ENCODE measurements around the gene ZDHHC1. TPM values are rescaled to one million over a fixed set of nuclear protein-coding genes. Genes with fewer than 3 reads are reported as not detected.
A peak's percentile ranks its signal among the peaks of the same experiment; 100 is the strongest.

ZDHHC1 gene
- total RNA-seq, 4 donors from 2014 or later: 7.5 to 26.7 (median 17.3) TPM

- Histone ChIP-seq H3K27ac (peak overlapping the region in 1 of 4 donors; percentile 19), H3K27me3 (no peaks in the 10 kb centered on the region), H3K36me3 (no peaks in the 10 kb centered on the region), H3K4me1 (peaks cover 0 to 36% (median 26%) of the 10 kb centered on the region in 3 donors), H3K9me3 (no peaks in the 10 kb centered on the region), H3K4me3 (no peak overlapping the region)
- no peak for TF ChIP-seq POLR2AphosphoS5 (IDR thresholded peaks at IDR 0.05)
- no peak for TF ChIP-seq EP300 (IDR thresholded peaks at IDR 0.05)
- TF ChIP-seq CTCF (IDR thresholded peaks at IDR 0.05): no peak
- TF ChIP-seq POLR2A (IDR thresholded peaks at IDR 0.05): no peak
- 70 to 71% methylated on average over 1 to 2 of the region's 8 CpGs for WGBS, 2 donors (ENCODE audit: low coverage in 1 of 2)
- ATAC-seq: no peak
These were observed 28.7 kb downstream of the ZDHHC1 start for GRCh38 chr16:67387479-67388079.

GRCh38 chr16:67386861-67387455 is 29.3 kb downstream of the ZDHHC1 start:
- Histone ChIP-seq H3K36me3 (no peaks in the 10 kb centered on the region), H3K4me1 (peaks cover 0 to 29% (median 19%) of the 10 kb centered on the region in 3 donors), H3K9me3 (no peaks in the 10 kb centered on the region), H3K27me3 (no peaks in the 10 kb centered on the region), H3K27ac (no peak overlapping the region), H3K4me3 (no peak overlapping the region)
- no peak for ATAC-seq
- WGBS, 2 donors (ENCODE audit: low coverage in 1 of 2): 100% methylated on average over 2 of the region's 5 CpGs; no CpG with 5 or more reads in 1 of the 2 donors
- no peak for TF ChIP-seq EP300 (IDR thresholded peaks at IDR 0.05)
- TF ChIP-seq CTCF (IDR thresholded peaks at IDR 0.05): no peak
- TF ChIP-seq POLR2AphosphoS5 (IDR thresholded peaks at IDR 0.05): no peak
- no peak for TF ChIP-seq POLR2A (IDR thresholded peaks at IDR 0.05)

- Histone ChIP-seq H3K4me1 (peaks cover 0 to 9% (median 4%) of the 10 kb centered on the region in 3 donors), H3K4me3 (no peak overlapping the region), H3K9me3 (no peaks in the 10 kb centered on the region), H3K27ac (no peak overlapping the region), H3K36me3 (no peaks in the 10 kb centered on the region), H3K27me3 (no peaks in the 10 kb centered on the region)
- no peak for TF ChIP-seq CTCF (IDR thresholded peaks at IDR 0.05)
- no peak for TF ChIP-seq EP300 (IDR thresholded peaks at IDR 0.05)
- TF ChIP-seq POLR2A (IDR thresholded peaks at IDR 0.05): no peak
- TF ChIP-seq POLR2AphosphoS5 (IDR thresholded peaks at IDR 0.05): no peak
- ATAC-seq: no peak
- 68 to 80% methylated on average over 3 to 8 of the region's 8 CpGs for WGBS, 2 donors (ENCODE audit: low coverage in 1 of 2)
These were observed 31.3 kb downstream of the ZDHHC1 start for GRCh38 chr16:67384778-67385510.

GRCh38 chr16:67383284-67383683 is 33.0 kb downstream of the ZDHHC1 start:
- no peak for TF ChIP-seq EP300 (IDR thresholded peaks at IDR 0.05)
- no peak for TF ChIP-seq CTCF (IDR thresholded peaks at IDR 0.05)
- Histone ChIP-seq H3K4me3 (no peak overlapping the region), H3K36me3 (no peaks in the 10 kb centered on the region), H3K27me3 (no peaks in the 10 kb centered on the region), H3K9me3 (no peaks in the 10 kb centered on the region), H3K27ac (no peak overlapping the region), H3K4me1 (peaks cover 0 to 9% (median 0%) of the 10 kb centered on the region in 3 donors)
- WGBS, 2 donors (ENCODE audit: low coverage in 1 of 2): 96 to 97% methylated on average over 3 of the region's 3 CpGs
- ATAC-seq: no peak

Data from gastroesophageal sphincter (tissue), 4 donors.